GM19351 (cell line): Measurements from ENCODE around the gene DNAJC3.

ENCODE experiments used
- ATAC-seq: cut with Tn5 transposase; IDR thresholded peaks from one replicate; pipeline ENCODE4 v1.9.1; 2021; ENCODE audit warnings: mild to moderate bottlenecking, moderate library complexity; ENCODE audit not compliant: unreplicated experiment

The DNAJC3 gene, protein sequence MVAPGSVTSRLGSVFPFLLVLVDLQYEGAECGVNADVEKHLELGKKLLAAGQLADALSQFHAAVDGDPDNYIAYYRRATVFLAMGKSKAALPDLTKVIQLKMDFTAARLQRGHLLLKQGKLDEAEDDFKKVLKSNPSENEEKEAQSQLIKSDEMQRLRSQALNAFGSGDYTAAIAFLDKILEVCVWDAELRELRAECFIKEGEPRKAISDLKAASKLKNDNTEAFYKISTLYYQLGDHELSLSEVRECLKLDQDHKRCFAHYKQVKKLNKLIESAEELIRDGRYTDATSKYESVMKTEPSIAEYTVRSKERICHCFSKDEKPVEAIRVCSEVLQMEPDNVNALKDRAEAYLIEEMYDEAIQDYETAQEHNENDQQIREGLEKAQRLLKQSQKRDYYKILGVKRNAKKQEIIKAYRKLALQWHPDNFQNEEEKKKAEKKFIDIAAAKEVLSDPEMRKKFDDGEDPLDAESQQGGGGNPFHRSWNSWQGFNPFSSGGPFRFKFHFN

DNA sequence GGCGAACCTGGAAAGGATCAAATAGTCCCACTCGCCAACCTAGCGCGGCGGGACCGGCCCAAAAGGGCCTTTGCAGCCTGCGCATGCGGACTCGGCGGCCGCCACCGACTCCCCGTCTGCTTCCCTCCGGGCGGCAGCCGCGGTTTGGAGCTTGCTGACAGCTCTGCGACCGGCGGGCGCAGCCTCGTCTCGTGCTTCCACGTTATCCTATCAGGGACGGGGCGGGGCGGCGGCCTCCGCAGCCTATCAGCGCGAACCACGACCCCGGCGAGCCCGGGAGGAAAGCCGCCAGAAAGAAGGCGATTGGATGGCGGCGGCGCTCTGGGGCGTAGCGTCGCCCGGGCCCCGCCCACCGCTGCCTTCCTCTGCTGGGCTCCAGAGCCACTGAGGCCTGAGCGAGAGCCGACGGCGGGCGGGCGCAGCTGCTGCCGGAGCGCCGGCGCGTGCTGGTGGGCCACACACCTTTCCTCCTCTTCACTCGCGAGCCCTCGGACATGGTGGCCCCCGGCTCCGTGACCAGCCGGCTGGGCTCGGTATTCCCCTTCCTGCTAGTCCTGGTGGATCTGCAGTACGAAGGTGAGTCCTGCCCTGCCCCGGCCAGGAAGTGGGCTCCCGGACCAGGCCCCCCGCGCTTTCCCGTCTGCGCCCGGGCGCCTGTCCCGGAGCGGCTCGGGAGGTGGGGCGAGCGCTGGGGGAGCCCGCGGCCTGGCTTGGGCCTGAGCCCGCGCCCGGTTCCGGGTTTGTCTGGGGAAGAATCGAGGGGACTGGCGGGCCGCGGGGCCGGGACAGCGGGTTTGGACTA lies at the start of gene DNAJC3:
DNAJC3 (plus strand) TSS at position 378 of the 802 bp plus-strand sequence; CDS start at position 495, 117 bp downstream.
- ATAC-seq, result peak; percentile 87

DNA sequence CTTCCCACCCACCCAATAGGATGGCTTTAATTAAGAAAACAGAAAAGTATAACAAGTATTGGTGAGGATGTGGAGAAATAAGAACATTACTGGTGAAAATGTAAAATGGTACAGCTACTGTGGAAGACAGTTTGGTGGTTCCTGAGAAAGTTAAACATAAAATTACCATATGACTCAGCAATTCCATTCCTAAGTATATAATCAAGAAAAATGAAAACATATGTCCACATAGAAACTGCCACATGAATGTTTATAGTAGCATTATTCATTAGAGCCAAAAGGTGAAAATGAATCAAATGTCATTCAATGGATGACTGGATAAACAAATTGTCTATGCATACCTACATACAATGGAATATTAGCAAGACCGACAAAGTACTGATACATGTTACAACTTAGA lies 49.3 kb upstream of the DNAJC3 start:
- ATAC-seq, result no peak

DNA sequence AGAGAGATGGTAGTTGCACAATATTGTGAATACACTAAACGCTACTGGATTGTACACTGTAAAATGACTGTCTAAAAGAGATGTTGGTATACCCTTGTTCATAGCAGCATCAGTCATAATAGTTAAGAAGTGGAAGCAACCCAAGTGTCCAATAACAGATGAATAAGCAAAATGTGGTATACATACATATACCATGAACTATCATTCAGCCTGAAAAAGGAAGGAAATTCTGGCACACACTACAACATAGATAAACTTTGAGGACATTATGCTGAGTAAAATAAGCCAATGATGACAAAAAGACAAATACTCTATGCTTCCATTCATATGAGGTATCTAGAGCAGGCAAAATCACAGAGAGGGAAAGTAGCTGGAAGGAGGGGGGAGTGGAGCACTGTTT lies 48.5 kb upstream of the DNAJC3 start:
- ATAC-seq, result no peak

DNA sequence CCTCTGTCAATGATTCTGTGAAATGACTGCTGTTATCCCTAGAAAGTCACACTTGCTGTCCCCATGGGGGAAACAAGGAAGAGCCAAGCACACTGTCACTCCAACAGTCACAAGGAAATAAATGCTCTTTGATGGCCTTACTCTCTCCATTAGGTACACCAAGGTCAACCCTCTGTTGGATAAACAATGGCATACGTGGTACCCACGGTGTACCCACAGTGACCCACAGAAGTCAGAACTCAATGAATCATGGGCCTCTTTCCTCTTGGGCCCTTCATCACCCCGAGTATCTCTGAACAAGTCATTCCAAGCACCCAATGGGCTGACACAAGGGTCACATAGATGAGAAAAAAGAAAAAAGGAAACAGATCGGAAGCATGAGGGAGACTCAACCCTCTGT lies 47.9 kb upstream of the DNAJC3 start:
- no peak for ATAC-seq

DNA sequence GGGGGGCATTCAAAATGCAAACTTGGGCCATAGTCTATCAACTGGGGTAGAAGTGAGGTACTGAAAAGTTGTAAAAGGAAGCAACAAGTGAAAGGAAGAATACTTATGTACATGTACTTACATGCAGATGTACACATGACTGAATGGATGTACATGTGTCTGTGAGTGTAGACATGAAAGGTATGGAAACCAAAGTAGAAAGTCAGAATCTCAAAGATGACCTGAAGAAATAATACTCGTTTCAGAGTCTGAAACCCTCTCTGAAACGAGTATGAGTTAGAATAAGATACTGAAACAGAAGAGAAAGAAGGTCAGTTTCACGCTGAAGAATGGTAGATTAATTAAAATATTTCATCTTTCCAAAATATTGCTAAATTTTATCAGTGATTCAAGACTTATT lies 46.3 kb upstream of the DNAJC3 start:
- no peak for ATAC-seq

DNA sequence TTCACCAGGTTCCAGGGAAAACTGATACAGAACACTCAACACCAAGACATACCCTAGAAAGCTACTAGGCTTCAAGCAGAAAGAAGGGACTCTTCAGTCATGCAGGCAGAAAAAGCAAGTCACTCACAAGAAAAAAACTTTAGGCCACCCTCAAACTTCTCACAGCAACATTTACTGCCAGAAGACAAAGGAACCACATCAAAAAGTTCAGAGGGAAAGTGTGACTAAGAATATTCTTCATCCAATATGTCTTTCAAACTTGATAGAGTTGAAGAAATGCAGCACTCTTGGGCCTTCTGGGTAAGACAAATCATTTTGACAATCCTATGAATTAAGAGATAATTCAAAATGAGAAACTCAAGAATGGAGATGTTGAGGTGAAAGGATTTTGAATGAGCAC lies 40.1 kb upstream of the DNAJC3 start:
- ATAC-seq, result no peak

DNA sequence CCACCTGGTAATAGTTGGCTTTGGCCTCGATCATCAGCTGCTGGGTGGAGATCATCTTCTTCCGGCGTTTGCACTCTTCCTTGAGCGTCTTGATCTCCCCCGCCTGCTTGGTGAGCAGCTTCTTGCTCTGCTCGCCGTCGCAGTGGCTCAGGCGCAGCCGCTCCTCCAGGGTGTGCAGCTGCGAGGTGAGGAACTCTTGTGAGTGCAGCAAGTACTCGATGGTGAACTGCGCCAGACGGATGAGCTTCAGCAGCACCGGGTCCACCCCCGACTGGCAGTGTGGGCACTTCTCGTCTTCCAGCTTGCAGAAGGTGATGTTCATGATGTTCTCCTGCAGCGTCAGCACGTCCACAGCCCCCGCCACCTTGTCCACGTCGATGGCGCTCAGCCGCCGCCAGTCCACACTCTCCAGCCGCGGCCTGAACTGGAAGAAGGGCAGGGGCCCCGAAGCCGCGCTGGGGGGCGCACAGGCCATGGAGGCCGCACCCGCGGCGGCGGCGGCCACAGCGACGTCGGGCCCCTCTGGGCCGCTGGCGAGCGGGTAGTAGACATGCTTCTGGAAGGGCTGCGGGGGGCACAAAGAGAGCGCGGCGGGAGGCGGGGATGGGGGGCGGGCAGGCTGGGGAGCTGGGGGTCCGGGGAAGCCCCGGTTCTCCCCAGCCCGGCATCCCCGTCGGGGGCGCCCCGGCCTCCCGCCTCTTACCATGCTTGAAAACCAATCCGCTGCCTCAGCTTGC lies 35.5 kb upstream of the DNAJC3 start:
- ATAC-seq, result no peak

DNA sequence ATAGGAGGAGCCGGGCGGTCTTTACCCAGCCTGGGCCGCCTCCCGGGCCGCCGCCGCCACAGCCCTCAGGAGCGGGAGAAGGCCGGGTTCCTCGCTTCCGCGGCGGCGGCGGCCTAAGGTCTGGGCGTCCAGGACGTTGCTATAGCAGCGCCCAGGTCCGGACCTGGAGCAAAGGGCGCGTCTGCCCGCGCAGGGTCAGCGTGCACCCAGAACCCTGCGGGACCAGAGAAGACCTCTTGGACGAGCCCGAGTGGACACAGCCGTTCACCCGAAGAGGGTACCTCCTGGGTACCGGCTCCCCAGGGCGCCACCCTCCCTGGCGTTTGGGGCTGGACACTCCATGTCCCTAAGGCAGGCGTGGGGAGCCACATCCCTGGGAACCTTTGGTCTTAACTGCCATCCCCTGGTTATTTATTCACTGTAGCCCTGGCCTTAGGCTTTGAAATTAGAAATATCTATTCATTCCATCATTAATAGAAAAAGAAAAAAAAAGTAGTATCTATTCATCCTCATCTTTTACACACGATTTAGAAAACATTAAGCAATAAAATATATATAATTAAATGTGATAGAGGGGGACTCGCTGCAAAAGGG lies 34.8 kb upstream of the DNAJC3 start:
- no peak for ATAC-seq

DNA sequence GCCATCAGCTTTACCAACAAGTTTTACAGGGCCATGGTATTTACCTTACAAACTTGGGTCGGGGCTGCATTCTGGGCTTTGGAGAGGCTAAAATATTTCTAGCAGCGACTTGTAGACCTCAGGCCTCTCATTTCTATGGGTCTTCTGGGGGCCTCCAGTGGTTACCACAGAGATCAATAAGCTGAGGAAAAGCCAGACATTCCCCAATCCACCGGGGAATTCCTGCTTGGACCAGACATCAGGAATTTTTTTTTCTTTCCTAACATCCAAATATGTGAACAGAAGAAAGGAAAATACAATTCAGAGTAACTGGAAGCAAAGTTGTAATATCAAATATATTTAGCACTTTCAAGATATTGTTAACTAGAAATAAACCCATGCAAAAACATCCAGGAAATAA lies 33.9 kb upstream of the DNAJC3 start:
- ATAC-seq, result no peak

DNA sequence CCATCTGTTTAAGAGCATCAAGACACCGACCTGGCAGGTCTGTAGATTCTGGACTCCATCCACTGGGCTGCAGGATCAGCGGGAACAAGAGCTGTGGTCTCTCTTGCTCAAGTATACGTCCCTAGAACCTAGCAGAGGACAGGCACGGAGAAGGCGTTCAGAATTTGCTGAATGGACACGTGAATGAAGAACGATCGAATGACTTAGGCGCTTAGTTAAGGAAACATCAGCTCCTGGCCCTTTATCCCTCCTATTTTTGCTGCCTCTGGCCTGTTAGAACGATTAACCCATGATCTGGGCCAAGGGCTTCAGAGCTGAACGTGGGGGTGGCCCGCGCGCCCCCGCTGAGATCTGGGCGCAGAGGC lies 33.4 kb upstream of the DNAJC3 start:
- ATAC-seq, result no peak

DNA sequence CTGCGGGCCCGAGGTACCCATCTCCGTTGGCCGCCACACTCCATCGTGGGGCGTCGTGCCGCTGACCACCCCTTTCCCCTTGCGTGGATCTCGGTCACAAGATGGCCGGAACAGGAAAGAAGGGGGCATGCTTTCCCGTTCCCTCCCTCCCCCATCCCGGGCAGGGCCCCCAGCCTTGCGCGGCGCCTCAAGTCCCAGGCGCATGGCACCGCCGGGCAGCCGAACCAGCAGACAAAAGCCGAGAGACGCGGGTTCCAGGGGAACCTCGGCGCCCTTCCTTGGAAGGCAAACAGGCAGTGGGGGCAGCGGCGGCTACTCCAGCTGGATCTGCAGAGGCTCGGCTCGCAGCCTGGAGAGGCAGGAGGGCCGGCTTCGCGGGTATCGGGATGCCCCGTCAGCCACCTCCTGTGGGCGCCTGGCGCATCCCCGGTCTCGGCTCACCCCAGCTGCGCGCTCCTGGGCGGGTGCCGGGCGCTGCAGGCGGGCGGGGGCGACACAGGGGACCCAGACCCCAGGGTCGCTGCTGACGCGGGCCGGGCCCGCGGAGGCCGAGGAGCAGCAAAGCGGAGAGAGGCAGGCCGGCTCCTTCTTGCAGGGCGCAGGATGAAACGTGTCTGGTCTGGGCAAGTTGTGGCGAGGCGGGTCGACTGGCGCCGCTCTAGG lies 32.9 kb upstream of the DNAJC3 start:
- peak; percentile 46 for ATAC-seq

DNA sequence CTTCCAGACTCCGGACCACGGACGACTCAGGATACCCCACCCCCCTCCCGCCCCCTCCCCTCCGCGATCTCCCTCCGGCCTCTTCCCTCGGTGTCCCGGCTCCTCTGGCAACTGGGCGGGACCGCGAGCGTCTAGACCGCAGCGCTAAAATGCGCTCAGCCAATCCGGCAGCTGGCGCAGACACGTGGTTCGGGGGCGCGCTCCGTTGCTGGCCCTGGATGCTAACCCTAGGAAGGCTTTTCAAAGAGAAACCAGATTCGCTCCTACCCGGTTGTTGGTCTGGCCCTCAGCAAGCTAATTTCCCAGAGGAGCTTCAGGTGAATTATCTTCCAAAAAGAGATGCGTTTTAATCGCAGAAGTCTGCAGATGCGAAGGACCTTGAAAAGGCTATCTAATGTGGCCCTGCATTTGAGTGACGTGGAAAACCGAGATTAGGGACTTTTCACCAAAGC lies 32.3 kb upstream of the DNAJC3 start, which contains the start of gene DZIP1:
DZIP1 (minus strand) TSS at position 106 of the 452 bp plus-strand sequence. CDS start 2,677 bp downstream, outside the sequence.
- ATAC-seq, result peak; percentile 76

DNA sequence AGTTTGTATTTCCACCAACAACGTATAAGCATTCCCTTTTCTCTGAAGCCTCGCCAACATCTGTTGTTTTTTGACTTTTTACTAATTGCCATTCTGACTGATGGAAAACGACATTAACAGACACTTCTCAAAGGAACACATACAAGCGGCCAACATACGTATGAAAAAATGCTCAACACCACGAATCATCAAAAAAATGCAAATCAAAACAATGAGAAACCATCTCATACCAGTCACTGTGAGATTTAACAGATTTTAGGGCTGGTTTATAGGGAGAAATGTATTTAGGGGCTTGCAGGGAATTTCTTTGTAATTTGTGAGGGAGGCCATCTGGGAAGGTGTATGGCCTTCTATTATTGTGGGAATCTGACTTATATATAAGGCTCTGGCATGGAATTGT lies 29.6 kb upstream of the DNAJC3 start:
- no peak for ATAC-seq

DNA sequence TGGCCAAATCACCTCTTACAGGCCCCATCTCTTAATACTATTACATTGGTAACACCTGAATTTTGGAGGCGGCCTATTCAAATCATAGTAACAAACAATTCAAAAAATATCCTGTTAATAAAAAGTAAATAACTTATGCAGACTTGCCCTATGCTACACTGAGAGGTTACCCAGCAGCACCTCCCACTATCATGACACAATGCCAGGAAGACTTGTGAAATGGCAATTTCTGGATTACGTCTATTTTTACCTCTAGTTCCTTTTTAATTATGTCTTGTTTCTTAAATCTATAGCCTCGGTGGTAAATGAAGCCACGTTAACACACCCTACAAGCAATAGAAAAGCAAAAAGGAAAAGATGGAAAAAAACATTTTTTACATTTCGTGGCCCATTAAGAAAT lies 26.2 kb upstream of the DNAJC3 start:
- no peak for ATAC-seq

DNA sequence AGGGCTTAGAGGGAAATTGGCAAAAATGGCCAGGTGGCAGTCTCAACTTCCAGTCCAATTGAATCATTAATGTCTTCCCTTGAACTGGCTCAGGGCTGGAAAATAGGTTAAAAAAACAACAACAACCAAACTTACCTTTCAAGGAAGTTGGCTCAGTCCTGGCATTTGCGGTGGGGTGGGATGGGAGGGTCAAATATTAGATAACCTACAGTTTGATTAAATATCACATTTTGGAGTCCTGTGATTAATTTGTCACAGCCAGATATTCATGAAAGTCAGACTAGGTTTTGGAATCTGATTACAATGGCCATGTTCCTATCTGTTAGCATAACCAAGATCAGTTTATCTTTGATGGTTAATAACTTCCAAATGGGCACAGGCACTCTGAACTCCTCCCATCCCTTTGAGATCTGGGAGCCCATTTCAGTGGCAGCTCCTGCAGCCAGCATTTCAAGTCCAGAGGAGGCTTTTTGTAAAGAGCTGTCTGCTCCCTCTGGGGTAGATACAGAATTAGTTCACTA lies 24.6 kb upstream of the DNAJC3 start:
- ATAC-seq, result no peak

DNA sequence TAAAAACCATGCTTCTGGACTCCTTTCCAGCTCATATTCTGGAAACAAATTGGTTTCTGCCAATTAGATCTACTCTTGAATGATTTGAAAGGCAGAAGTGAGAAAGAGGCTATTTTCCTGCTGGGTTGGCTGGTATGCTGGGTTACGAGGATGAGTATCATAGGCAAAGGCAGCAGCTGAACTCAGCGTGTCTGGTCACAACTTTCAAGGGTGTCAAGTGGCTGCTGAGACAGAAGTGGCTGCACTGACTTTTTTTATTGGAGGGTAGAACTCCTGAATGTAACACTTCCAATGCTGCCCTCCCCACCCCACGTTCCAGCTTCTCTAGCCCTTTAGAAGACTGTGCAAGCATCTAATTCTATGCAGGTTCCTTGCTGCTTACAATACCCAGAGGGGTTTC lies 24.1 kb upstream of the DNAJC3 start:
- ATAC-seq, result no peak

DNA sequence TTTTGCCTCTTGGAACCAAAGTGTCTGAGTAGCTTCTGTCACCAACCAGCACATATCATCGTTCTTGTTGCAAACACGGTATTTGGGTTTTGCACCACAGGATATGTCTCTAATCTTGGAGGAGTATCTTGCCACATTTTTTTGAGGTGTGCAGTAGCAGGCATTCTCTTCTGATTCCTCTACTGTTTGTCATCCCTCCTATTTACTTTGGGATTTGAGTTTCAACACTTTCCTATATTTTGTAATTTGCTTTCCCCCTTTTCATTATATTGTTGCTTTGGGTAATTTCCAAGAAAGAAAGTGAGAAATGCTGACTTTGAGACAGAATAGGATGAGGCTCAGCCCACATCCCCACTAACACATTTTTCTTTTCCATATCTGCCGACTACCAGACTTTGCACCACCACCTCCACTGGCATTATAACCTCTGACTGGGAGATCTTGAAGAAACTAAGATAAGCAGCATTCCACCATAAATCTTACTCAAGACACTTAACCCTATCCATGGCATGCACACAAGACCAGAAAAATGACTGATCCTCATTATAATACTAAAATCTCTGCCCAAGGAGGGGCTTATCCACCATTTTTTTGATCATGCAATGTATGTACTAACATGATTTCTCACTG lies 20.4 kb upstream of the DNAJC3 start:
- ATAC-seq, result no peak

DNA sequence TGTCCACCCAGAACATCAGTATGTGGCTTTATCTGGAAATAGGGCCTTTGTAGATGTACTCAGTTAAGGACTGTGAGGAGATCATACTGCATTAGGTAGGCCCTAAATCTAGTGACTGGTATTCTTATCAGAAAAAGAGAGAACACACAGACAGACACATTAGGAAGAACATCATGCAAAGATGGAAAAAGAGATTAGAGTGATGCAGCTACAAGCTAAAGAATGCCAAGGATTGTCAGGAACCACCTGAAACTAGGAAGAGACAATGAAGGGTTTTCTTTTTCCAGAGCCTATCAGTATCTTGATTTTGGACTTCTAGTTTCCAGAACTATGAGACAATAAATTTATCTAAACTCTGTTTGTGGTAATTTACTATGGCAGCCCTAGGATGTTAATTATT lies 17.4 kb upstream of the DNAJC3 start:
- no peak for ATAC-seq

DNA sequence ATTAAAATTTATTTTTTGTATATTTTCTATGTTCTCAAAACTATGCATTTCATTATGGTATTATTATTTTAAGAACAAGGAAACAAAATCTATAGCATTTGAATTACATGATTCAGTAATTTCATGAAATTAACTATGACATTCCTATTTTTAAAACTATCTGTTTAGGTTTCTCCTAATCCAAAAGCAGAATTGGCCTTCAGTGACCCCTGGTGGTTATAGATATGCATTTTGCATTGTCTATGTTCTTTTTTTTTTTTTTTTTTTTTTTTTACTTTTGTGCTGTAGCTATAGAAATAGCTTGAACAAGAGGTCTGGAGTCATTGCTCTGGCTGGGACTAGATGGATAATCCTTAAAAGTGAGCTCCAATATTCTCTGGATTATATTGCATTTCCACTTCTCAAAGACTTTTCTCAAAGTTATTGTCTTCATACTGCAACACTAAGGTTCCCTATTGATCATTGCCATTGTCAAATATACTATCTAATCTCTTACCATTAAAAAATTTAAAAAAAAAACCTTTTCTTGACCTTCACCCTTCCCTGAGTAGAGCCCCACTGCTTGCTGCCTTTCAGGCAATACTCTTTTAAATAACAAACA lies 15.9 kb upstream of the DNAJC3 start:
- ATAC-seq, result no peak
